Activated naive CD8-positive, alpha-beta T cell treated with anti-CD3 and anti-CD28 coated beads, Interleukin-2, amount 10 ng/mL, durations not matched to agents 7 days and 5 days (primary cell): ENCODE results near the gene PTPRR. TPM values are rescaled to one million over a fixed set of nuclear protein-coding genes. Genes with fewer than 3 reads are reported as not detected.

ENCODE experiments used
- ATAC-seq: fragments of 150-1000 bp; cut with Tn5 transposase; one replicate; pipeline ENCODE4 v1.10.0; 2021; ENCODE audit warnings: low read depth, moderate library complexity
- POLR2A ChIA-PET: fragments of 350-600 bp; sonication (Branson Sonifier 250); formaldehyde crosslinking; loops from one replicate; lab custom pipeline; 2021; ENCODE audit warnings: antibody characterized with exemption; lab: Charles Lee
- DNase-seq: peaks from one replicate; pipeline ENCODE4 v3.0.0; 2021
- H3K27ac Mint-ChIP-seq: one replicate; pipeline ENCODE4 v1.8.0; 2022; ENCODE audit warnings: mild to moderate bottlenecking, mixed read lengths
- H3K27me3 Mint-ChIP-seq: one replicate; pipeline ENCODE4 v1.8.0; 2022; ENCODE audit warnings: mild to moderate bottlenecking, moderate library complexity, mixed read lengths
- H3K36me3 Mint-ChIP-seq: one replicate; pipeline ENCODE4 v1.8.0; 2021; ENCODE audit warnings: mild to moderate bottlenecking, mixed read lengths
- H3K4me1 Mint-ChIP-seq: one replicate; pipeline ENCODE4 v1.8.0; 2021; ENCODE audit warnings: mixed read lengths
- H3K4me3 Mint-ChIP-seq: one replicate; pipeline ENCODE4 v1.8.0; 2022; ENCODE audit warnings: mild to moderate bottlenecking, moderate library complexity, mixed read lengths
- H3K9me3 Mint-ChIP-seq: one replicate; pipeline ENCODE4 v1.8.0; 2021; ENCODE audit warnings: mixed read lengths
- total RNA-seq, 2 experiments: library from RNA; stranded (reverse); gene quantifications; one replicate each; pipeline ENCODE4 v1.2.3, GENCODE V29; 2021

Gene PTPRR
- total RNA-seq, 2 experiments from 2014 or later: not detected

- H3K36me3 Mint-ChIP-seq: no peaks in the 10 kb centered on the region
- H3K4me1 Mint-ChIP-seq: no peaks in the 10 kb centered on the region
- no peak for DNase-seq
- H3K4me3 Mint-ChIP-seq: no peak overlapping the region
- H3K27ac Mint-ChIP-seq: no peak overlapping the region
- no peaks in the 10 kb centered on the region for H3K9me3 Mint-ChIP-seq
- ATAC-seq: no peak
- POLR2A ChIA-PET: no interaction called here
- H3K27me3 Mint-ChIP-seq: peaks cover 4% of the 10 kb centered on the region
Measured at GRCh38 chr12:70787612-70788011, 132.9 kb downstream of the PTPRR start.

GRCh38 chr12:70785896-70786295 is 134.6 kb downstream of the PTPRR start:
- DNase-seq (no peak), ATAC-seq (no peak)
- Mint-ChIP-seq H3K4me3 (no peak overlapping the region), H3K27ac (no peak overlapping the region), H3K9me3 (peaks cover 2% of the 10 kb centered on the region), H3K27me3 (peaks cover 4% of the 10 kb centered on the region), H3K36me3 (no peaks in the 10 kb centered on the region), H3K4me1 (no peaks in the 10 kb centered on the region)
- POLR2A ChIA-PET: no interaction called here

GRCh38 chr12:70784042-70784668 is 136.4 kb downstream of the PTPRR start:
- H3K27me3 Mint-ChIP-seq: peaks cover 4% of the 10 kb centered on the region
- H3K9me3 Mint-ChIP-seq: peaks cover 2% of the 10 kb centered on the region
- POLR2A ChIA-PET: no interaction called here
- no peak overlapping the region for H3K27ac Mint-ChIP-seq
- ATAC-seq (no peak), DNase-seq (no peak)
- no peak overlapping the region for H3K4me3 Mint-ChIP-seq
- H3K4me1 Mint-ChIP-seq: no peaks in the 10 kb centered on the region
- H3K36me3 Mint-ChIP-seq: no peaks in the 10 kb centered on the region

- no peaks in the 10 kb centered on the region for H3K4me1 Mint-ChIP-seq
- DNase-seq (no peak), ATAC-seq (no peak)
- POLR2A ChIA-PET: no interaction called here
- no peak overlapping the region for H3K27ac Mint-ChIP-seq
- peaks cover 2% of the 10 kb centered on the region for H3K9me3 Mint-ChIP-seq
- no peak overlapping the region for H3K4me3 Mint-ChIP-seq
- H3K36me3 Mint-ChIP-seq: no peaks in the 10 kb centered on the region
- peaks cover under 1% of the 10 kb centered on the region for H3K27me3 Mint-ChIP-seq
Measured at GRCh38 chr12:70783455-70783854, 137.1 kb downstream of the PTPRR start.

GRCh38 chr12:70779250-70779649 is 141.3 kb downstream of the PTPRR start:
- Mint-ChIP-seq H3K36me3 (no peaks in the 10 kb centered on the region), H3K9me3 (peaks cover 2% of the 10 kb centered on the region), H3K27me3 (no peaks in the 10 kb centered on the region), H3K4me1 (no peaks in the 10 kb centered on the region), H3K27ac (no peak overlapping the region), H3K4me3 (no peak overlapping the region)
- POLR2A ChIA-PET: no interaction called here
- no peak for ATAC-seq
- no peak for DNase-seq

GRCh38 chr12:70774055-70774454 is 146.5 kb downstream of the PTPRR start:
- ATAC-seq (no peak), DNase-seq (no peak)
- no peaks in the 10 kb centered on the region for H3K9me3 Mint-ChIP-seq
- POLR2A ChIA-PET: no interaction called here
- no peaks in the 10 kb centered on the region for H3K36me3 Mint-ChIP-seq
- H3K4me3 Mint-ChIP-seq: no peak overlapping the region
- H3K27me3 Mint-ChIP-seq: no peaks in the 10 kb centered on the region
- no peaks in the 10 kb centered on the region for H3K4me1 Mint-ChIP-seq
- no peak overlapping the region for H3K27ac Mint-ChIP-seq

GRCh38 chr12:70772836-70773235 is 147.7 kb downstream of the PTPRR start:
- Mint-ChIP-seq H3K4me3 (no peak overlapping the region), H3K4me1 (no peaks in the 10 kb centered on the region), H3K9me3 (no peaks in the 10 kb centered on the region), H3K27ac (no peak overlapping the region), H3K36me3 (no peaks in the 10 kb centered on the region), H3K27me3 (no peaks in the 10 kb centered on the region)
- POLR2A ChIA-PET: no interaction called here
- no peak for ATAC-seq
- DNase-seq: no peak

GRCh38 chr12:70771581-70771980 is 149.0 kb downstream of the PTPRR start:
- Mint-ChIP-seq H3K27ac (no peak overlapping the region), H3K9me3 (no peaks in the 10 kb centered on the region), H3K4me1 (no peaks in the 10 kb centered on the region), H3K4me3 (no peak overlapping the region), H3K27me3 (no peaks in the 10 kb centered on the region), H3K36me3 (no peaks in the 10 kb centered on the region)
- ATAC-seq (no peak), DNase-seq (no peak)
- POLR2A ChIA-PET: no interaction called here

GRCh38 chr12:70763666-70764065 is 156.9 kb downstream of the PTPRR start:
- H3K4me3 Mint-ChIP-seq: no peak overlapping the region
- H3K27ac Mint-ChIP-seq: no peak overlapping the region
- DNase-seq: no peak
- POLR2A ChIA-PET: no interaction called here
- H3K27me3 Mint-ChIP-seq: no peaks in the 10 kb centered on the region
- no peak for ATAC-seq
- no peaks in the 10 kb centered on the region for H3K36me3 Mint-ChIP-seq
- peaks cover 3% of the 10 kb centered on the region for H3K9me3 Mint-ChIP-seq
- no peaks in the 10 kb centered on the region for H3K4me1 Mint-ChIP-seq

GRCh38 chr12:70762000-70762399 is 158.5 kb downstream of the PTPRR start:
- H3K27ac Mint-ChIP-seq: no peak overlapping the region
- POLR2A ChIA-PET: no interaction called here
- H3K9me3 Mint-ChIP-seq: peaks cover 3% of the 10 kb centered on the region
- ATAC-seq (no peak), DNase-seq (no peak)
- H3K4me3 Mint-ChIP-seq: no peak overlapping the region
- H3K27me3 Mint-ChIP-seq: no peaks in the 10 kb centered on the region
- H3K4me1 Mint-ChIP-seq: no peaks in the 10 kb centered on the region
- H3K36me3 Mint-ChIP-seq: no peaks in the 10 kb centered on the region

GRCh38 chr12:70759161-70759918 is 161.2 kb downstream of the PTPRR start:
- POLR2A ChIA-PET: no interaction called here
- ATAC-seq (no peak), DNase-seq (no peak)
- H3K27ac Mint-ChIP-seq: no peak overlapping the region
- no peaks in the 10 kb centered on the region for H3K36me3 Mint-ChIP-seq
- H3K9me3 Mint-ChIP-seq: peaks cover 3% of the 10 kb centered on the region
- no peak overlapping the region for H3K4me3 Mint-ChIP-seq
- H3K4me1 Mint-ChIP-seq: no peaks in the 10 kb centered on the region
- H3K27me3 Mint-ChIP-seq: peaks cover 2% of the 10 kb centered on the region

GRCh38 chr12:70758494-70758845 is 162.1 kb downstream of the PTPRR start:
- H3K27ac Mint-ChIP-seq: no peak overlapping the region
- no peaks in the 10 kb centered on the region for H3K9me3 Mint-ChIP-seq
- POLR2A ChIA-PET: no interaction called here
- no peaks in the 10 kb centered on the region for H3K4me1 Mint-ChIP-seq
- peaks cover 2% of the 10 kb centered on the region for H3K27me3 Mint-ChIP-seq
- DNase-seq: no peak
- no peaks in the 10 kb centered on the region for H3K36me3 Mint-ChIP-seq
- no peak for ATAC-seq
- no peak overlapping the region for H3K4me3 Mint-ChIP-seq

- no peaks in the 10 kb centered on the region for H3K9me3 Mint-ChIP-seq
- POLR2A ChIA-PET: no interaction called here
- no peaks in the 10 kb centered on the region for H3K36me3 Mint-ChIP-seq
- no peak overlapping the region for H3K27ac Mint-ChIP-seq
- peaks cover 2% of the 10 kb centered on the region for H3K27me3 Mint-ChIP-seq
- ATAC-seq (no peak), DNase-seq (no peak)
- no peak overlapping the region for H3K4me3 Mint-ChIP-seq
- no peaks in the 10 kb centered on the region for H3K4me1 Mint-ChIP-seq
Measured at GRCh38 chr12:70757830-70758493, 162.6 kb downstream of the PTPRR start.

GRCh38 chr12:70756791-70757190 is 163.7 kb downstream of the PTPRR start:
- Mint-ChIP-seq H3K27ac (no peak overlapping the region), H3K27me3 (peaks cover 2% of the 10 kb centered on the region)
- POLR2A ChIA-PET: no interaction called here

More at GRCh38 chr12:70756791-70757190, 163.7 kb downstream of the PTPRR start:
- DNase-seq (no peak), ATAC-seq (no peak)
- H3K4me3 Mint-ChIP-seq: no peak overlapping the region
- H3K9me3 Mint-ChIP-seq: no peaks in the 10 kb centered on the region
- no peaks in the 10 kb centered on the region for H3K36me3 Mint-ChIP-seq
- no peaks in the 10 kb centered on the region for H3K4me1 Mint-ChIP-seq
